Keratinocyte (primary cell): Measurements from ENCODE around the gene PIP4K2A. TPM values are rescaled to one million over a fixed set of nuclear protein-coding genes. Genes with fewer than 3 reads are reported as not detected.
"Not testable (repeated sequence)": the region's sequence is repeated elsewhere in the genome, so short reads cannot be mapped to it uniquely, and the experiment has no call there.

ENCODE experiments used
- DNase-seq: peaks from one replicate; pipeline ENCODE4 v3.0.0-alpha.2; 2011; ENCODE audit warnings: low read depth, missing footprints, low spot score
- FAIRE-seq: peaks from 2 replicates; lab custom pipeline; 2011; peaks lifted over from hg19 to GRCh38; lab: Jason Lieb, UNC
- H2AFZ ChIP-seq: 2 replicates; pipeline ENCODE4 v1.6.0; 2012; ENCODE audit warnings: low read length, control low read depth, inconsistent platforms; ENCODE audit not compliant: control insufficient read depth
- H3K27ac ChIP-seq: 2 replicates; pipeline ENCODE4 v1.5.1; 2011; ENCODE audit warnings: low read length; ENCODE audit not compliant: control insufficient read depth, insufficient read depth
- H3K27me3 ChIP-seq: 3 replicates; pipeline ENCODE4 v1.6.0; 2011; ENCODE audit warnings: low read length; ENCODE audit not compliant: control insufficient read depth, insufficient read depth; ENCODE audit errors: extremely low read depth
- H3K36me3 ChIP-seq, 2 experiments: 2 replicates in 1 of 2; 3 replicates in 1 of 2; pipeline ENCODE4 v1.5.1; 2011; ENCODE audit warnings: low read length in 2 of 2, mild to moderate bottlenecking in 1 of 2; ENCODE audit not compliant: control insufficient read depth in 2 of 2, insufficient read depth in 2 of 2; ENCODE audit errors: extremely low read depth in 1 of 2
- H3K4me1 ChIP-seq: 3 replicates; pipeline ENCODE4 v1.5.1; 2011; ENCODE audit warnings: low read length; ENCODE audit not compliant: control insufficient read depth, insufficient read depth; ENCODE audit errors: extremely low read depth
- H3K4me2 ChIP-seq: 3 replicates; pipeline ENCODE4 v1.6.0; 2011; ENCODE audit warnings: low read depth, low read length; ENCODE audit not compliant: control insufficient read depth, insufficient read depth; ENCODE audit errors: extremely low read depth
- H3K4me3 ChIP-seq, 3 experiments: fragments of 200-600 bp in 1 of 3; sonication (generic) in 1 of 3; 2 replicates in 2 of 3; 3 replicates in 1 of 3; pipeline ENCODE4 v1.5.1; 2011 to 2016; ENCODE audit warnings: low read length in 3 of 3, mild to moderate bottlenecking in 3 of 3, control low read depth in 2 of 3, inconsistent platforms in 1 of 3, low read depth in 1 of 3, mixed read lengths in 1 of 3, mixed run types in 1 of 3, moderate library complexity in 1 of 3; ENCODE audit not compliant: control insufficient read depth in 2 of 3, insufficient read depth in 2 of 3; ENCODE audit errors: extremely low read depth in 1 of 3
- H3K79me2 ChIP-seq: 2 replicates; pipeline ENCODE4 v1.6.0; 2012; ENCODE audit warnings: low read length; ENCODE audit not compliant: control insufficient read depth, insufficient read depth
- H3K9ac ChIP-seq: 3 replicates; pipeline ENCODE4 v1.6.0; 2011; ENCODE audit warnings: low read length; ENCODE audit not compliant: control insufficient read depth, insufficient read depth; ENCODE audit errors: extremely low read depth
- H3K9me1 ChIP-seq: 3 replicates; pipeline ENCODE4 v1.6.0; 2011; ENCODE audit warnings: low read length; ENCODE audit not compliant: control insufficient read depth, insufficient read depth; ENCODE audit errors: extremely low read depth
- H3K9me3 ChIP-seq: 2 replicates; pipeline ENCODE4 v1.5.1; 2012; ENCODE audit warnings: low read depth, low read length; ENCODE audit not compliant: control insufficient read depth
- H4K20me1 ChIP-seq: 3 replicates; pipeline ENCODE4 v1.6.0; 2011; ENCODE audit warnings: low read length; ENCODE audit not compliant: control insufficient read depth, insufficient read depth; ENCODE audit errors: extremely low read depth
- CTCF ChIP-seq, 3 experiments: IDR thresholded peaks in 1 of 3; conservative IDR thresholded peaks in 1 of 3; optimal IDR thresholded peaks in 1 of 3; 2 replicates in 2 of 3; 3 replicates in 1 of 3; pipeline versions ENCODE3 to v1.5.1; 2011; ENCODE audit warnings: low read length in 3 of 3, mild to moderate bottlenecking in 3 of 3, moderate library complexity in 2 of 3, control low read depth in 1 of 3, inconsistent platforms in 1 of 3; ENCODE audit not compliant: insufficient read depth in 2 of 3; ENCODE audit errors: extremely low read depth in 1 of 3
- EZH2 ChIP-seq: IDR thresholded peaks from one replicate; pipeline ENCODE4 v1.6.1; 2012; ENCODE audit warnings: inconsistent platforms, mild to moderate bottlenecking, low read length, moderate library complexity
- dilution Hi-C: fragments of 300-500 bp; cut with MboI; formaldehyde crosslinking; loops from one replicate; pipeline ENCODE4 v1.7.0; 2020; ENCODE audit warnings: low sequenced_read_pairs; ENCODE audit not compliant: extremely low pct_ligation_motif_present
- polyA plus RNA-seq, 5 experiments: library from polyadenylated mRNA; depleted of rRNA in 3 of 5; stranded (reverse) in 3 of 5; stranded (forward) in 1 of 5; unstranded in 1 of 5; fragments of >200 nt; gene quantifications; 1 replicate in 1 of 5; 2 replicates in 3 of 5; 3 replicates in 1 of 5; pipeline versions ENCODE4 v1.2.1 to v1.2.3, GENCODE V29; 2011 to 2012; ENCODE audit warnings: missing spikeins in 2 of 5, low read depth in 1 of 5, low replicate concordance in 1 of 5

Gene PIP4K2A
- polyA plus RNA-seq, 1 donor (not counting 4 experiments of a cell fraction or from before 2014, with no cell fraction given): 15.5 TPM

GRCh38 chr10:22531008-22531407 is 183.4 kb downstream of the PIP4K2A start:
- H3K9me3 ChIP-seq: peaks cover 2% of the 10 kb centered on the region
- DNase-seq: no peak
- H3K4me1 ChIP-seq: no peaks in the 10 kb centered on the region
- no peak for FAIRE-seq
- dilution Hi-C loops: no loop called here
- no peak overlapping the region for H3K4me3 ChIP-seq
- H3K79me2 ChIP-seq: no peaks in the 10 kb centered on the region
- H3K27me3 ChIP-seq: no peaks in the 10 kb centered on the region
- H3K4me2 ChIP-seq: no peak overlapping the region
- H3K9ac ChIP-seq: no peak overlapping the region
- no peaks in the 10 kb centered on the region for H3K9me1 ChIP-seq
- H4K20me1 ChIP-seq: no peaks in the 10 kb centered on the region
- no peak overlapping the region for H2AFZ ChIP-seq
- no peaks in the 10 kb centered on the region for H3K36me3 ChIP-seq
- H3K27ac ChIP-seq: no peak overlapping the region
- TF ChIP-seq CTCF (optimal IDR thresholded peaks at IDR 0.05 in 1 of 3, IDR thresholded peaks at IDR 0.05 in 1 of 3, conservative IDR thresholded peaks at IDR 0.05 in 1 of 3; ENCODE audit: extremely low read depth in 1 of 3, insufficient read depth in 2 of 3, low read length in 3 of 3): no peak
- no peak for TF ChIP-seq EZH2

GRCh38 chr10:22527520-22527919 is 186.9 kb downstream of the PIP4K2A start:
- Histone ChIP-seq H3K4me3 (no peak overlapping the region), H3K9ac (no peak overlapping the region), H3K27ac (no peak overlapping the region), H2AFZ (no peak overlapping the region), H3K4me1 (no peaks in the 10 kb centered on the region), H3K4me2 (no peak overlapping the region), H4K20me1 (no peaks in the 10 kb centered on the region), H3K9me1 (no peaks in the 10 kb centered on the region), H3K36me3 (no peaks in the 10 kb centered on the region), H3K9me3 (peaks cover 2% of the 10 kb centered on the region), H3K27me3 (no peaks in the 10 kb centered on the region), H3K79me2 (no peaks in the 10 kb centered on the region)
- DNase-seq (no peak), FAIRE-seq (no peak)
- TF ChIP-seq EZH2 (no peak), CTCF (optimal IDR thresholded peaks at IDR 0.05 in 1 of 3, IDR thresholded peaks at IDR 0.05 in 1 of 3, conservative IDR thresholded peaks at IDR 0.05 in 1 of 3; ENCODE audit: extremely low read depth in 1 of 3, insufficient read depth in 2 of 3, low read length in 3 of 3) (no peak)
- dilution Hi-C loops: no loop called here

DNA sequence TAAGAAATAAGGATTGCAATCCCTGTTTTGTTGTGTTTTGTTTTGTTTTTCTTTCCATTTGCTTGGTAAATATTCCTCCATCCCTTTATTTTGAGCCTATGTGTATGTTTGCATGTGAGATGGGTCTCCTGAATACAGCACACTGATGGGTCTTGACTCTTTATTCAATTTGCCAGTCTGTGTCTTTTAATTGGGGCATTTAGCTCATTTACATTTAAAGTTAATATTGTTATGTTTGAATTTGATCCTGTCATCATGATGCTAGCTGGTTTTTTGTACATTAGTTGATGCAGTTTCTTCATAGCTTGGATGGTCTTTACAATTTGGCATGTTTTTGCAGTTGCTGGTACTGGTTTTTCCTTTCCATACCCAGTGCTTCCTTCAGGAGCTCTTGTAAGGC is 190.0 kb downstream of the PIP4K2A start:
- H3K27ac ChIP-seq, H3K4me2 ChIP-seq, DNase-seq, H3K4me3 ChIP-seq, H4K20me1 ChIP-seq, H2AFZ ChIP-seq, H3K36me3 ChIP-seq, H3K9ac ChIP-seq, H3K9me3 ChIP-seq, H3K27me3 ChIP-seq, H3K79me2 ChIP-seq, H3K4me1 ChIP-seq, dilution Hi-C loops, H3K9me1 ChIP-seq, FAIRE-seq: not testable (repeated sequence)

- H3K9me3 ChIP-seq, H3K36me3 ChIP-seq, H3K9me1 ChIP-seq, H3K4me3 ChIP-seq, H2AFZ ChIP-seq, H3K9ac ChIP-seq, H3K79me2 ChIP-seq, H3K27me3 ChIP-seq, H4K20me1 ChIP-seq, FAIRE-seq, H3K4me1 ChIP-seq, dilution Hi-C loops, H3K4me2 ChIP-seq, H3K27ac ChIP-seq, DNase-seq: not testable (repeated sequence)
These were observed 193.7 kb downstream of the PIP4K2A start for GRCh38 chr10:22520645-22521044.
